Measurements from ENCODE around the gene ZNF382. TPM values are rescaled to one million over a fixed set of nuclear protein-coding genes. Genes with fewer than 3 reads are reported as not detected.
A peak's percentile ranks its signal among the peaks of the same experiment; 100 is the strongest.

ZNF382 gene
- total RNA-seq: 10 to 100 TPM in 2 of 4 donors, 1 to 10 TPM in 2; 1.2 to 16.5 (median 7.3) TPM

- no peaks in the 10 kb centered on the region for H3K27me3 ChIP-seq
- no peaks in the 10 kb centered on the region for H3K36me3 ChIP-seq
- peak; percentile 60 to 84 (median 74) for DNase-seq
- peak within 1 kb of the TSS; percentile 52 to 74 (median 64) for H3K4me3 ChIP-seq
- TF ChIP-seq CTCF (IDR thresholded peaks at IDR 0.05): no peak
- TF ChIP-seq POLR2A (IDR thresholded peaks at IDR 0.05): peak in 1 of 2 donors; percentile 17
- H3K4me1 ChIP-seq: peaks cover 0 to 8% (median 0%) of the 10 kb centered on the region in 4 donors
- H3K27ac ChIP-seq: peak within 1 kb of the TSS; percentile 66 to 84 (median 76)
- peaks cover 0 to 7% (median 0%) of the 10 kb centered on the region in 4 donors for H3K9me3 ChIP-seq
Measured at GRCh38 chr19:36605101-36605876, at the start of gene ZNF382. Gene ZNF382 (plus strand): TSS chr19:36605313. CDS start chr19:36609915, 4,602 bp downstream.

GRCh38 chr19:36564391-36564790, 40.7 kb upstream of the ZNF382 start:
- H3K27ac ChIP-seq: no peak overlapping the region
- H3K4me3 ChIP-seq: no peak overlapping the region
- H3K27me3 ChIP-seq: no peaks in the 10 kb centered on the region
- TF ChIP-seq CTCF (IDR thresholded peaks at IDR 0.05) (no peak), POLR2A (IDR thresholded peaks at IDR 0.05) (no peak)
- no peaks in the 10 kb centered on the region for H3K4me1 ChIP-seq
- DNase-seq: no peak
- peaks cover 0 to 68% (median 0%) of the 10 kb centered on the region in 3 donors for H3K36me3 ChIP-seq
- H3K9me3 ChIP-seq: peaks cover 0 to 95% (median 26%) of the 10 kb centered on the region in 4 donors

GRCh38 chr19:36572593-36573019, 32.5 kb upstream of the ZNF382 start:
- peaks cover 0 to 26% (median 0%) of the 10 kb centered on the region in 4 donors for H3K9me3 ChIP-seq
- peaks cover 0 to 9% (median 3%) of the 10 kb centered on the region in 4 donors for H3K4me1 ChIP-seq
- peaks cover 0 to 44% (median 0%) of the 10 kb centered on the region in 3 donors for H3K36me3 ChIP-seq
- no peak for DNase-seq
- H3K27ac ChIP-seq: peak overlapping the region; percentile 78 to 87 (median 79)
- TF ChIP-seq POLR2A (IDR thresholded peaks at IDR 0.05): no peak
- TF ChIP-seq CTCF (IDR thresholded peaks at IDR 0.05): no peak
- no peaks in the 10 kb centered on the region for H3K27me3 ChIP-seq
- peak overlapping the region; percentile 74 to 94 (median 84) for H3K4me3 ChIP-seq

GRCh38 chr19:36573020-36573894, 31.9 kb upstream of the ZNF382 start, which contains the start of gene ZNF529:
Gene ZNF529 (minus strand): TSS chr19:36573292. CDS start chr19:36572346, 946 bp downstream.
- Histone ChIP-seq H3K36me3 (peaks cover 0 to 46% (median 0%) of the 10 kb centered on the region in 3 donors), H3K9me3 (peaks cover 0 to 21% (median 0%) of the 10 kb centered on the region in 4 donors), H3K4me1 (peaks cover 0 to 9% (median 3%) of the 10 kb centered on the region in 4 donors), H3K27ac (peak within 1 kb of the TSS; percentile 78 to 87 (median 79)), H3K4me3 (peak within 1 kb of the TSS; percentile 74 to 94 (median 84)), H3K27me3 (no peaks in the 10 kb centered on the region)
- TF ChIP-seq POLR2A (IDR thresholded peaks at IDR 0.05) (peak; percentile 59 to 60), CTCF (IDR thresholded peaks at IDR 0.05) (no peak)
- peak; percentile 91 to 96 (median 91) for DNase-seq
